A549 (cell line): Measurements from ENCODE around the gene RAB3GAP2. TPM values are rescaled to one million over a fixed set of nuclear protein-coding genes. Genes with fewer than 3 reads are reported as not detected.

Source experiments
- ATAC-seq, 2 experiments: fragments of 200-7000 bp in 1 of 2; fragments of >200 bp in 1 of 2; cut with Nextera tagmentation in 1 of 2; cut with Tn5 transposase in 1 of 2; 3 replicates each; pipeline versions ENCODE4 v1.8.0 to v1.9.1; 2018 to 2020; ENCODE audit warnings: mild to moderate bottlenecking in 1 of 2, moderate library complexity in 1 of 2
- CTCF ChIA-PET: fragments of 300-600 bp; sonication (Branson Sonifier 250); formaldehyde crosslinking; extraction: SDS; loops from one replicate; lab custom pipeline; 2021; ENCODE audit warnings: antibody characterized with exemption, inconsistent platforms; lab: Yijun Ruan, JAX
- POLR2A ChIA-PET: fragments of 350-600 bp; formaldehyde crosslinking; extraction: SDS; loops from one replicate; lab custom pipeline; 2021; ENCODE audit warnings: antibody characterized with exemption, inconsistent platforms; lab: Yijun Ruan, JAX
- DNase-seq, 2 experiments: peaks; one replicate each; pipeline versions ENCODE4 v3.0.0 to v3.0.0-alpha.2; 2011 to 2016; ENCODE audit warnings: low read depth in 1 of 2, low spot score in 1 of 2
- FAIRE-seq: peaks from 2 replicates; lab custom pipeline; 2011; peaks lifted over from hg19 to GRCh38; lab: Jason Lieb, UNC
- H3K27ac ChIP-seq, 2 experiments: fragments of >200 bp; sonication (Bioruptor Twin); formaldehyde crosslinking; 3 replicates each; pipeline ENCODE4 v1.5.1; 2016 to 2017
- H3K4me1 ChIP-seq: fragments of >200 bp; sonication (Bioruptor Twin); formaldehyde crosslinking; 3 replicates; pipeline ENCODE4 v1.6.1; 2016
- H3K4me2 ChIP-seq: fragments of >200 bp; sonication (Bioruptor Twin); formaldehyde crosslinking; 3 replicates; pipeline ENCODE4 v1.6.1; 2016
- H3K4me3 ChIP-seq: fragments of >200 bp; sonication (Bioruptor Twin); formaldehyde crosslinking; 3 replicates; pipeline ENCODE4 v1.5.1; 2016
- H3K9me3 ChIP-seq: fragments of >200 bp; sonication (Bioruptor Twin); formaldehyde crosslinking; 3 replicates; pipeline ENCODE4 v1.6.1; 2016
- CBX2 ChIP-seq: fragments of 200-600 bp; sonication (generic); IDR thresholded peaks from 2 replicates; pipeline ENCODE4 v1.6.1; 2016; ENCODE audit warnings: low read depth, mild to moderate bottlenecking, borderline replicate concordance
- CEBPB ChIP-seq, 2 experiments: fragments of >200 bp in 1 of 2; sonication (Bioruptor Twin) in 1 of 2; formaldehyde crosslinking in 1 of 2; IDR thresholded peaks; 2 replicates each; pipeline ENCODE4 v1.6.1; 2012 to 2016
- E2F6 ChIP-seq: IDR thresholded peaks from 2 replicates; pipeline ENCODE4 v1.6.1; 2012; ENCODE audit warnings: low read depth, borderline replicate concordance
- EHMT2 ChIP-seq: fragments of 200-600 bp; sonication (generic); IDR thresholded peaks from 2 replicates; pipeline ENCODE4 v1.6.1; 2016; ENCODE audit warnings: antibody characterized with exemption, low read depth, mild to moderate bottlenecking, moderate library complexity
- ELK1 ChIP-seq: fragments of 150-350 bp; IDR thresholded peaks from 2 replicates; pipeline ENCODE4 v1.6.1; 2014; ENCODE audit warnings: low read depth, mild to moderate bottlenecking, low read length
- EP300 ChIP-seq, 2 experiments: fragments of >200 bp; sonication (Bioruptor Twin); formaldehyde crosslinking; IDR thresholded peaks; 2 replicates in 1 of 2; 3 replicates in 1 of 2; pipeline ENCODE4 v1.6.1; 2016 to 2017
- FOXS1 ChIP-seq: fragments of 250-450 bp; sonication (Bioruptor Pico); IDR thresholded peaks from 2 replicates; pipeline ENCODE4 v1.5.0; 2020; ENCODE audit warnings: mild to moderate bottlenecking, moderate library complexity
- GATA3 ChIP-seq: IDR thresholded peaks from 2 replicates; pipeline ENCODE4 v1.6.1; 2012; ENCODE audit warnings: borderline replicate concordance
- HDAC2 ChIP-seq: fragments of 200-600 bp; sonication (generic); IDR thresholded peaks from 2 replicates; pipeline ENCODE4 v1.6.1; 2016
- HES2 ChIP-seq: fragments of >200 bp; sonication (Bioruptor Twin); formaldehyde crosslinking; IDR thresholded peaks from 2 replicates; pipeline ENCODE4 v1.6.1; 2016
- HOXB13 ChIP-seq: fragments of 250-450 bp; sonication (Bioruptor Pico); IDR thresholded peaks from 2 replicates; pipeline ENCODE4 v1.5.0; 2020; ENCODE audit warnings: low read depth, mild to moderate bottlenecking, moderate library complexity
- JUNB ChIP-seq: fragments of >200 bp; sonication (Bioruptor Twin); formaldehyde crosslinking; IDR thresholded peaks from 2 replicates; pipeline ENCODE4 v1.6.1; 2016
- KDM5A ChIP-seq: fragments of 200-600 bp; sonication (generic); IDR thresholded peaks from 2 replicates; pipeline ENCODE4 v1.6.1; 2016; ENCODE audit warnings: antibody characterized with exemption, mild to moderate bottlenecking
- MAFK ChIP-seq: fragments of 450-650 bp; IDR thresholded peaks from 2 replicates; pipeline ENCODE4 v1.6.1; 2014; ENCODE audit not compliant: partially characterized antibody
- MAX ChIP-seq: IDR thresholded peaks from 2 replicates; pipeline ENCODE4 v1.6.1; 2012
- MAZ ChIP-seq: fragments of 150-350 bp; IDR thresholded peaks from 2 replicates; pipeline ENCODE4 v1.6.1; 2014; ENCODE audit warnings: antibody characterized with exemption, low read depth, low read length, borderline replicate concordance
- MYC ChIP-seq: IDR thresholded peaks from 2 replicates; pipeline ENCODE4 v1.6.1; 2012; ENCODE audit warnings: mild to moderate bottlenecking, inconsistent platforms, low read length, improper control_type of control experiment, borderline replicate concordance
- NFE2L2 ChIP-seq: fragments of 150-350 bp; conservative IDR thresholded peaks from 2 replicates; pipeline ENCODE4 v1.6.1; 2014; ENCODE audit warnings: low read length
- NPAS2 ChIP-seq: fragments of 250-450 bp; sonication (Bioruptor Pico); IDR thresholded peaks from 2 replicates; pipeline ENCODE4 v1.8.0; 2022; ENCODE audit warnings: mild to moderate bottlenecking, moderate library complexity, borderline replicate concordance
- NR3C1 ChIP-seq: fragments of >200 bp; sonication (Bioruptor Twin); formaldehyde crosslinking; IDR thresholded peaks from 3 replicates; pipeline ENCODE4 v1.6.1; 2017
- PBX3 ChIP-seq: IDR thresholded peaks from 2 replicates; pipeline ENCODE4 v1.6.1; 2012
- RAD21 ChIP-seq, 2 experiments: fragments of >200 bp in 1 of 2; sonication (Bioruptor Twin) in 1 of 2; formaldehyde crosslinking in 1 of 2; IDR thresholded peaks in 1 of 2; conservative IDR thresholded peaks in 1 of 2; 2 replicates in 1 of 2; 3 replicates in 1 of 2; pipeline ENCODE4 v1.6.1; 2012 to 2018; ENCODE audit warnings: inconsistent platforms in 1 of 2
- RARB ChIP-seq: fragments of 250-450 bp; sonication (Bioruptor Pico); IDR thresholded peaks from 2 replicates; pipeline ENCODE4 v1.8.0; 2021; ENCODE audit warnings: mild to moderate bottlenecking, moderate library complexity
- RFX5 ChIP-seq: fragments of 450-650 bp; IDR thresholded peaks from 2 replicates; pipeline ENCODE4 v1.7.1; 2014; ENCODE audit warnings: antibody characterized with exemption, mild to moderate bottlenecking, moderate library complexity
- RNF2 ChIP-seq: fragments of 200-600 bp; sonication (generic); IDR thresholded peaks from 2 replicates; pipeline ENCODE4 v1.6.1; 2016; ENCODE audit warnings: low read depth, mild to moderate bottlenecking, antibody characterized with exemption, moderate library complexity, borderline replicate concordance
- SMC3 ChIP-seq: fragments of >200 bp; sonication (Bioruptor Twin); formaldehyde crosslinking; IDR thresholded peaks from 3 replicates; pipeline ENCODE4 v1.6.1; 2018; ENCODE audit warnings: inconsistent platforms
- TFCP2L1 ChIP-seq: fragments of 250-450 bp; sonication (Bioruptor Pico); IDR thresholded peaks from 2 replicates; pipeline ENCODE4 v1.5.0; 2021; ENCODE audit warnings: mild to moderate bottlenecking
- TP53 ChIP-seq: fragments of 250-450 bp; sonication (Bioruptor Pico); IDR thresholded peaks from 2 replicates; pipeline ENCODE4 v1.5.0; 2021; ENCODE audit warnings: mild to moderate bottlenecking, moderate library complexity
- ZFP36 ChIP-seq: fragments of 450-650 bp; IDR thresholded peaks from 2 replicates; pipeline ENCODE4 v1.6.1; 2014; ENCODE audit warnings: borderline replicate concordance; ENCODE audit not compliant: partially characterized antibody
- ZSCAN20 ChIP-seq: fragments of 250-450 bp; sonication (Bioruptor Pico); IDR thresholded peaks from 2 replicates; pipeline ENCODE4 v1.8.0; 2022; ENCODE audit warnings: mild to moderate bottlenecking, moderate library complexity
- whole genome bisulfite sequencing: methylation state at CpG from one replicate; pipeline ENCODE4 v1.1.6; 2017; ENCODE audit errors: missing lambda C conversion rate; 5-methylcytosine and 5-hydroxymethylcytosine counted together
- polyA plus RNA-seq, 4 experiments: library from polyadenylated mRNA; depleted of rRNA in 3 of 4; stranded (reverse); fragments of >200 nt; fragmentation: RNase III in 1 of 4; extraction: RNeasy Plus Mini Kit Qiagen cat#74134 plus additional on column Dnase treatment in 1 of 4; gene quantifications; 2 replicates in 3 of 4; 3 replicates in 1 of 4; pipeline ENCODE4 v1.2.3, GENCODE V29; 2011 to 2017
- TF ChIP-seq, protein P1 (sequence below): fragments of >200 bp; sonication (Bioruptor Twin); formaldehyde crosslinking; IDR thresholded peaks from 3 replicates; pipeline ENCODE4 v1.5.1; 2016
- TF ChIP-seq, protein P2 (sequence below): fragments of 250-450 bp; sonication (Bioruptor Pico); IDR thresholded peaks from 2 replicates; pipeline ENCODE4 v1.5.0; 2021; ENCODE audit warnings: mild to moderate bottlenecking, moderate library complexity, borderline replicate concordance

Gene RAB3GAP2
- polyA plus RNA-seq, 2 of the 4 experiments (the other 2 are of a cell fraction), result 14.1 to 42.8 TPM

GRCh38 chr1:220195701-220196100 lies 76.6 kb downstream of the RAB3GAP2 start:
- Histone ChIP-seq H3K4me2 (no peak overlapping the region), H3K4me1 (no peaks in the 10 kb centered on the region), H3K4me3 (no peak overlapping the region), H3K9me3 (no peaks in the 10 kb centered on the region), H3K27ac (no peak overlapping the region)
- CTCF ChIA-PET, result interaction anchor here (1.6 to 1.7 kb wide), 2 partner anchors 15 to 581 kb away, joined by 5 read pairs; no protein-coding TSS in a partner anchor
- ATAC-seq (no peak), FAIRE-seq (no peak), DNase-seq (no peak)
- POLR2A ChIA-PET, result no interaction called here
- TF ChIP-seq KDM5A, result no peak
- TF ChIP-seq HOXB13 (CRISPR knock-in tag), result no peak
- no peak for TF ChIP-seq FOXS1 (CRISPR knock-in tag)
- TF ChIP-seq ELK1, result no peak
- no peak for TF ChIP-seq NR3C1
- TF ChIP-seq CEBPB (IDR thresholded peaks at IDR 0.05), result no peak
- no peak for TF ChIP-seq RNF2
- TF ChIP-seq EHMT2, result no peak
- TF ChIP-seq RARB (CRISPR knock-in tag), result no peak
- no peak for TF ChIP-seq JUNB
- TF ChIP-seq MYC, result no peak
- TF ChIP-seq ZFP36, result no peak
- no peak for TF ChIP-seq ZSCAN20 (CRISPR knock-in tag)
- TF ChIP-seq E2F6, result no peak
- TF ChIP-seq PBX3, result no peak
- no peak for TF ChIP-seq CBX2

DNA sequence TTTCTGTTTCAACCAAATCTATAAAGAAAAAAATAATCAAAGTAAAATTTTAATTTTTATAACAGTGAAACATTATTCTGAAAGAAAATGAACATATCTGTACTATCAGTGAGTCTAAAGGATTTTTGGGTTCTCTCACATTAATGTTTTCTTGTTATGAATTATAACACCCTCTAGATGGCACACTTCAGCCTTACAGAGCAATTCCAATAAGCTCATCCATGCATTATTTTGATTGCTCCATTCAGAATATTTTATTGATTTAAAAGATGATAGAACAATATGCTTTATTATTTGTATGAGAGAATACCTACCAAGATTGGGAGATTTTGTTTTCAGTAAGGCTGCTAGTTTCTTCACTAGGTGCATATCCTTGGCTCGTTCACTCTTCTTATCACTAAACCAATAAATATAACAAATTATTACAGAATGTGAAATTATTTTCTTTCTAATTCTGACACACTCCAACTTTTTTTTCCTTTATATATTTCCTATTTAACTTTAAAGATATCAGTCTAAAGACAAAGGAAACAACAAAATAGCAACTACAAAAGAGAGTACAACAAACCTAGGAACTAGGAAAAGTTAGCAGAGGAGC lies 82.4 kb downstream of the RAB3GAP2 start:
- Histone ChIP-seq H3K4me2 (no peak overlapping the region), H3K4me1 (no peaks in the 10 kb centered on the region), H3K27ac (no peak overlapping the region), H3K9me3 (no peaks in the 10 kb centered on the region), H3K4me3 (no peak overlapping the region)
- FAIRE-seq (no peak), ATAC-seq (peak in 1 of 2 experiments; percentile 76; a peak in 2 of 6 replicates), DNase-seq (peak; percentile 33 to 39)
- ChIA-PET POLR2A (no interaction called here), CTCF (interaction anchor here (0.6 to 2.3 kb wide), 14 partner anchors 9 to 596 kb away, joined by 3 to 8 read pairs (median 4); no protein-coding TSS in a partner anchor)
- WGBS, result 87% methylated on average over 1 of the region's 1 CpG
- TF ChIP-seq GATA3 (no peak), CBX2 (no peak), NPAS2 (no peak), TP53 (CRISPR knock-in tag) (no peak), EP300 (IDR thresholded peaks at IDR 0.05) (no peak), SMC3 (peak; percentile 52), MAZ (no peak), HES2 (no peak), MAFK (no peak), RFX5 (no peak), NFE2L2 (no peak), TFCP2L1 (CRISPR knock-in tag) (no peak), HDAC2 (no peak), RAD21 (conservative IDR thresholded peaks at IDR 0.05 in 1 of 2, IDR thresholded peaks at IDR 0.05 in 1 of 2) (peak; percentile 61 to 66), MAX (no peak), E2F6 (no peak)
- TF ChIP-seq, protein P1, sequence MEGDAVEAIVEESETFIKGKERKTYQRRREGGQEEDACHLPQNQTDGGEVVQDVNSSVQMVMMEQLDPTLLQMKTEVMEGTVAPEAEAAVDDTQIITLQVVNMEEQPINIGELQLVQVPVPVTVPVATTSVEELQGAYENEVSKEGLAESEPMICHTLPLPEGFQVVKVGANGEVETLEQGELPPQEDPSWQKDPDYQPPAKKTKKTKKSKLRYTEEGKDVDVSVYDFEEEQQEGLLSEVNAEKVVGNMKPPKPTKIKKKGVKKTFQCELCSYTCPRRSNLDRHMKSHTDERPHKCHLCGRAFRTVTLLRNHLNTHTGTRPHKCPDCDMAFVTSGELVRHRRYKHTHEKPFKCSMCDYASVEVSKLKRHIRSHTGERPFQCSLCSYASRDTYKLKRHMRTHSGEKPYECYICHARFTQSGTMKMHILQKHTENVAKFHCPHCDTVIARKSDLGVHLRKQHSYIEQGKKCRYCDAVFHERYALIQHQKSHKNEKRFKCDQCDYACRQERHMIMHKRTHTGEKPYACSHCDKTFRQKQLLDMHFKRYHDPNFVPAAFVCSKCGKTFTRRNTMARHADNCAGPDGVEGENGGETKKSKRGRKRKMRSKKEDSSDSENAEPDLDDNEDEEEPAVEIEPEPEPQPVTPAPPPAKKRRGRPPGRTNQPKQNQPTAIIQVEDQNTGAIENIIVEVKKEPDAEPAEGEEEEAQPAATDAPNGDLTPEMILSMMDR, result peak; percentile 75
- TF ChIP-seq, protein P2, sequence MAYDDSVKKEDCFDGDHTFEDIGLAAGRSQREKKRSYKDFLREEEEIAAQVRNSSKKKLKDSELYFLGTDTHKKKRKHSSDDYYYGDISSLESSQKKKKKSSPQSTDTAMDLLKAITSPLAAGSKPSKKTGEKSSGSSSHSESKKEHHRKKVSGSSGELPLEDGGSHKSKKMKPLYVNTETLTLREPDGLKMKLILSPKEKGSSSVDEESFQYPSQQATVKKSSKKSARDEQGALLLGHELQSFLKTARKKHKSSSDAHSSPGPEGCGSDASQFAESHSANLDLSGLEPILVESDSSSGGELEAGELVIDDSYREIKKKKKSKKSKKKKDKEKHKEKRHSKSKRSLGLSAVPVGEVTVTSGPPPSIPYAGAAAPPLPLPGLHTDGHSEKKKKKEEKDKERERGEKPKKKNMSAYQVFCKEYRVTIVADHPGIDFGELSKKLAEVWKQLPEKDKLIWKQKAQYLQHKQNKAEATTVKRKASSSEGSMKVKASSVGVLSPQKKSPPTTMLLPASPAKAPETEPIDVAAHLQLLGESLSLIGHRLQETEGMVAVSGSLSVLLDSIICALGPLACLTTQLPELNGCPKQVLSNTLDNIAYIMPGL (CRISPR knock-in tag), result no peak
